Activated CD4-positive, CD25-positive, alpha-beta regulatory T cell treated with anti-CD3 and anti-CD28 coated beads, Interleukin-2, amount 50 U/mL, for 16 hours (primary cell): Measurements from ENCODE around the gene TMEM91.
"Not testable (repeated sequence)": the region's sequence is repeated elsewhere in the genome, so short reads cannot be mapped to it uniquely, and the experiment has no call there.

Experiments
- DNase-seq: peaks from one replicate; pipeline ENCODE4 v3.0.0-alpha.2; 2020; ENCODE audit warnings: low read depth, low spot score

TMEM91 gene

GRCh38 chr19:41376241-41376997 lies at the start of gene TMEM91:
TSS of gene TMEM91 (plus strand) at chr19:41376533. CDS start at chr19:41378310, 1,777 bp downstream.
- DNase-seq: no peak

GRCh38 chr19:41327076-41327575 lies 49.2 kb upstream of the TMEM91 start:
- no peak for DNase-seq

GRCh38 chr19:41327576-41328156 lies 48.7 kb upstream of the TMEM91 start:
- DNase-seq: peak; percentile 70

GRCh38 chr19:41328157-41328841 lies 48.0 kb upstream of the TMEM91 start:
- no peak for DNase-seq

DNA sequence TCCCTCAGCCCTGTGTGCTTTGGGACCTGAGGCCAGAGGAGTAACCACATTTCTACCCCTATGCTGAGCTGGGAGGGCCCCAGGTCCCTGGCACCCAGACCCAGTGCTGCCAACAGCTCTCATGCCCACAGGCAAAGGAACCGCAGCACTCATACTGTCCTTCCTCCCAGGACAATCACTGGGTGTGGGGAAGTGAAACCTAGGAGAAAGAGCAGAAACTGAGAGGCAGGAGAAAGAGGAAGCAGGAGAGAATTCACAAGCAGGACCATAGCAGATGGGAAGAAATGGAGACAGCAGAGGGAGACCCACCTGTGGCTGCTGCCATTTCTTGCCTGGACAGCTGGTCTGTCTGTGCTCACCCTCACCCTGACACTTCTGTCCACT lies 47.5 kb upstream of the TMEM91 start:
- DNase-seq: no peak

- no peak for DNase-seq
Observed at GRCh38 chr19:41330481-41330880, 45.9 kb upstream of the TMEM91 start.

GRCh38 chr19:41330946-41331678 lies 45.2 kb upstream of the TMEM91 start:
- no peak for DNase-seq

DNA sequence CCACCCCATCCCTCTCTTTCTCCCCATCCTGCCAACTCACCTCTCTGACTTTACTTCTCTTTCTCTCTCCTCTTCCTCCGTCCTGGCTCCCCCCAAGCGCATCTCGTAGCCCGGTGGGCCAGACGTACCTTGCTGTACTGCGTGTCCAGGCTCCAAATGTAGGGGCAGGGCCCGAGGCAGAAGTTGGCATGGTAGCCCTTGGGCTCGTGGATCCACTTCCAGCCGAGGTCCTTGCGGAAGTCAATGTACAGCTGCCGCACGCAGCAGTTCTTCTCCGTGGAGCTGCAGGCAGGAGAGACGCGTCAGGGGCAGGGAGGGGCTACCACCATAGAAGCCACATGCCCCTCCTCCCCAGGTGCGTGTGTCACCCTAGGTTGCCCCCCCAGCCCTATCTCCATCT lies 44.3 kb upstream of the TMEM91 start:
- no peak for DNase-seq

GRCh38 chr19:41332468-41332867 lies 43.9 kb upstream of the TMEM91 start:
- no peak for DNase-seq

DNA sequence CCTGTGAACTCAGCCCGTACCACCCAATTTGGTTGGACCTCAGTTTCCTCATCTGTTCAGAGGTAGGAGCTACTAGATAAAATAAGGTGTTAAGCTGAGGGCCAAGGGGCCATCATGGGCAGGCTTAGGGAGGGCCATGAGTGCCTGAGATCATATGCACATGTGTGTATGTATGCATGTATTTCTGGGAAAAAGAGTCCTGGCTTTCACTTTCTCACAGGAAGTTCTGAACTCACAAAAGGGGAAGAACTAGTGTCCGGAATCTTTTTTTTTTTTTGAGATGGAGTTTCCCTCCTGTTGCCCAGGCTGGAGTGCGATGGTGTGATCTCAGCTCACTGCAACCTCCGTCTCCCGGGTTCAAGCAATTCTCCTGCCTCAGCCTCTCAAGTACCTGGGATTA lies 41.5 kb upstream of the TMEM91 start:
- DNase-seq: no peak

- DNase-seq: no peak
Observed at GRCh38 chr19:41335467-41335866, 40.9 kb upstream of the TMEM91 start.

DNA sequence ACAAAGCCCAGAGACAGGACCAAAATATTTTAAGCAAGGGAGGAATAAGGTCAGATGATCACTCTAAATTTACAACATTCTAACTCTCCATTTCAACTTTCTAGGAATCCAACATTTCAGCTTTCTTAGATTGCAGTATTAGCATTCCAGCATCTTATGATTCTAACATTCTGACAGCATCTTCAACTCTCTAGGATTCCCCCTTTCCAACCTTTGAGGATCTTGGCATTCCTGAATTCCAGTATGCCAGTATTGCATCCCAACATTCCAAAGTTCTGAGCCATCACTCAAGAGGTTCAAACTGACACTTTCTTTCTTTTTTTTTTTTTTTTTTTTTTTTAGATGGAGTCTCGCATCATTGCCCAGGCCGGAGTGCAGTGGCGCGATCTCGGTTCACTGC lies 36.4 kb upstream of the TMEM91 start:
- DNase-seq: no peak

GRCh38 chr19:41341669-41342490 lies 34.5 kb upstream of the TMEM91 start:
- DNase-seq: no peak

GRCh38 chr19:41344162-41344561 lies 32.2 kb upstream of the TMEM91 start:
- no peak for DNase-seq

- not testable (repeated sequence) for DNase-seq
Observed at GRCh38 chr19:41346916-41347315, 29.4 kb upstream of the TMEM91 start.

DNA sequence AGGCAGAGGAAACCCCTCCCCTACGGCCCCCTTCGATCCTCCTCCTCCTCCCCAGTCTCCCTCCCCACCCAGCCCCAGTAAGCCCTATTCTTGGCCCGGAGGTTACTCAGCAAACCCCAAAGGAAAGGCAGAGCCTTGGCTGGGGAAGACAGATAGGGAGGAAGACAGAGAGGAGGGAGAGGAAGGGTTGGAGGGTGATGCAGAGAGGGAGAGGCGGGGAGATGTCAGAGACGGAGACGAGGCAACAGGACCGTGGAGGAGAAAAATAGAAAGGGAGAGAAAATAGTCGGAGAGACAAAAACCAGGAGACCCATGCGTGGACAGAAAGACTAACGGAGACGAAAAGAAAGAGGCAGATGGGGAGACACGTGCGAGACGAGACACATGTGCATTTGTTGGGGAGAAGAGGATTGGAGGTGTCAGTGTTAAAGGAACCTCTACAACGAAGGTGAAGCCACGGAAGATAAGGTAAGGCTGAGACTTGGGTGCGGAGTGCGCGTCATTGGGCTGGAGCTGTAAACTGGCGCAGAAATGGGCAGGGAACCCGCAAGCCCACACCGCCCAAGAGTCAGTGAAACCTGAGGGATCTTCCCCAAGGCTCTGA lies 25.5 kb upstream of the TMEM91 start:
- DNase-seq: no peak

DNA sequence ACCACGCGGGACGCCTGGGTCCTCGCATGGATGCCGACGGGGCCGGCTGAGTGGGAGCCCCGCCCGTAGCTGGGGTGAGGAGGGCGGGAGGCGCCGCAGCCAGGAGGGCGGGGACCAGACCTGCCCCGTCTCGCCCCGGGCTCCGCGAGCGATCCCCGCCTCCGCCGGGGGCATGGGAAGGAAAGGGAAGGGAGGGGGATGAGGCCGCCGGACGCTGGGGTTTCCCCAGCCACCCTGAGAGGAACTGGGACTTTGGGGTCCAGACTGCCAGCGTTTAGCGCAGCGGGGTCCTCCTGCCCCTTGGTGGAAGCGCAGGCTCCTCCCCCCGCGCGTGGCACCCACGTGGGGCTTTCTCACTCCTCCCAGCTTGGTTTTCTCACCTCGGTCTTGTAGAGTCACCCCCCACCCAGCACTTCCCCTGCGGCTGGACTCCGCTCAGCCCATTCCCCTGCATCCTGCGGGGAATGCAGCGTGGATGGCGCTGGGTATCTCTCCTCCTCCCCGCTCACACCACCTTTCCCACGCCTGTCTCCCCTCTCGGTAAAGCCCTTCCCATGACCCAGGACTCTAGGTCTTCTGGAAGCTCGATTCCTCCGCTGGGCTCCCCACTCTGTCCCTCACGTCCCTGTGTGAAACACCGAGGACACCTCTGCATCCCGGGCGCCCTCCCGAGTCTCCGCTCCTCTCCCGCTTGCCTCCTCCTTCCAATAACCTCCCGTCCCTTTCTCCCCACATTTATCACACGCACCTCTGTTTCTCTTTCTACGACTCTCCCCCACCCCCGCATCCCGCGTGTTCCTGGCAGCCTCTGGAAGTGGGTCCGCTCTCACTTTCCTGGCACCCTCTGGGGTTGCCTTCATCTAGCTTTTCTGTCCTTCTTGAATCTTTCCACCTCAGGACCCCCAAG lies 24.7 kb upstream of the TMEM91 start:
- DNase-seq: peak; percentile 71

- no peak for DNase-seq
Observed at GRCh38 chr19:41352279-41352608, 24.1 kb upstream of the TMEM91 start.

DNA sequence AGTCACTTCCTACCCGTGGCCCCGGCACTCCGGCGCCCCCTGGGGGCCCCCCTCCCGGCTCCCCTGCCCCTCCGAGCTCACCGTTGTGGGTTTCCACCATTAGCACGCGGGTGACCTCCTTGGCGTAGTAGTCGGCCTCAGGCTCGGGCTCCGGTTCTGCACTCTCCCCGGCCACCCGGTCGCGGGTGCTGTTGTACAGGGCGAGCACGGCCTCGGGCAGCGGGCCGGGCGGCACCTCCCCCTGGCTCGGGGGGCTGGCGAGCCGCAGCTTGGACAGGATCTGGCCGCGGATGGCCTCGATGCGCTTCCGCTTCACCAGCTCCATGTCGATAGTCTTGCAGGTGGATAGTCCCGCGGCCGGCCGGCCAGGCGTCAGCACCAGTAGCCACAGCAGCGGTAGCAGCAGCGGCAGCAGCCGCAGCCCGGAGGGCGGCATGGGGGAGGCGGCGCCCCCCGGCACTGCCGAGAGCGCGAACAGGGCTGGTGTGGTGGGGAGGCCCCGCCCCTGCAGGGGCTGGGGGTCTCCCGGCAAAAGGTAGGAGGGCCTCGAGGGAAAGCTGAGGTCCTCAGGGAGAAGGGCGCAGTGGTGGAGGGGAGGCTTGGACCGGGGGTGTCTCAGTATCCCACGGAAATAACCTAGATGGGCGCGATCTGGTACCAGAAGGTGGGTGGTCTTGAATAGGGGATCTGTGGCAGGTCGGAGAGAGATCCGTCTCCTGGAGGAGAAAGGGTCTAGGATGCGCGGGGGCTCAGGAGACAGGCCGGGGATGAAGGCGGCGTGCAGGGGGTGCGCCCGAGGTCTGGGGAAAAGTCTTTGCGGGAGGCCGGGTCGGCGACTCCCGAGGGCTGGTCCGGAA lies 23.5 kb upstream of the TMEM91 start:
- DNase-seq: peak; percentile 70
